ENCODE measurements around the gene DKKL1.

DNA sequence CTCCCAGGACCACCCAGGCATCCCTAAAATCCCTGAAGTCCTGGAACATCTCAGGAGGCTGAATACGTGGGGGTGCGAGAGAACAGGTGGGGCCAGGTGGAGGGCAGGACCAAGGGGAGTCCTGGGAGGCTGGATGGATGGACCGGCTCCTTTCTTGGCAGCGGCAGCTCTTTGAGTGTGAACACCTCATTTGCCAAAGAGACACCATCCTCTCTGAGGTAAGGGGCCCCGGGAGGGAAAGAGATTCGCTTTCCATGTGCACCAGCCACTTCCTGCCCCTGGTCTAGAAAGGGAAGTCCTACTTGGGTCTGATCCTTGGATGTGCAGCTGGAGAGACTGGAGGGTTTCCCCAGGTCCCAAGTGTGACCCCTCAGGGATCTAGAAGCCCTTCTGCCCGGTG, 43.4 kb downstream of the DKKL1 start:
- TF ChIP-seq CEBPB (IDR thresholded peaks at IDR 0.05) (no peak), EP300 (IDR thresholded peaks at IDR 0.05; ENCODE audit: borderline replicate concordance) (no peak), CREB1 (IDR thresholded peaks at IDR 0.05; ENCODE audit: low read depth) (no peak), NFIC (IDR thresholded peaks at IDR 0.05) (no peak)

Measured in Ishikawa (cell line).